NCI-H2196 (cell line): ENCODE measurements around the gene FAM131C.
A peak's percentile ranks its signal among the peaks of the same experiment; 100 is the strongest.
"Not testable (repeated sequence)": the region's sequence is repeated elsewhere in the genome, so short reads cannot be mapped to it uniquely, and the experiment has no call there.

Experiments used
- DNase-seq: peaks from one replicate; lab custom pipeline; 2025; ENCODE audit not compliant: unreplicated experiment; lab: John Stamatoyannopoulos, UW

FAM131C gene

GRCh38 chr1:16061989-16062686, 11.3 kb downstream of the FAM131C start:
- not testable (repeated sequence) for DNase-seq

DNA sequence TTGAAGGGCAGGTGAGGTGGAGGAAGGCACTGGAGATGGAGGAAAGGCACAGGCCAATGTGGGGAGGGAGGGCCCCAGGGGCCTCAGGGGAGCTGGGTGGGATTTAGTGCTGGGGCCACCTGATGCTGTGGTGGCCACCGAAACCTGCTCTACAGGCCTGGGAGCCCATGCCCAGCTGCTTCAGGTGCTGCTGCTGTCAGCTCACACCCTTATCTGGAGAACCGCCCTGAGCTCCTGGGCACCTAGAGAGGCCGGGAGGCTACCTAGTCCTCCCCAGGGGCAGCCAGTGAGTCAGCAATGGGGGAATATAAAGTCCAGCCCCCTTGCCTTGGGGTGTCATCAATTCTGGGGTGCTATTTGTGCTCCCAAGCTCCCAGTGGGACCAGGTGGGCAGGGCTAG, 12.2 kb downstream of the FAM131C start:
- DNase-seq, result no peak

- not testable (repeated sequence) for DNase-seq
Measured at GRCh38 chr1:16058394-16059120, 14.9 kb downstream of the FAM131C start.

- DNase-seq, result not testable (repeated sequence)
Measured at GRCh38 chr1:16057314-16057915, 16.0 kb downstream of the FAM131C start.

GRCh38 chr1:16056521-16056912, 16.9 kb downstream of the FAM131C start:
- not testable (repeated sequence) for DNase-seq

DNA sequence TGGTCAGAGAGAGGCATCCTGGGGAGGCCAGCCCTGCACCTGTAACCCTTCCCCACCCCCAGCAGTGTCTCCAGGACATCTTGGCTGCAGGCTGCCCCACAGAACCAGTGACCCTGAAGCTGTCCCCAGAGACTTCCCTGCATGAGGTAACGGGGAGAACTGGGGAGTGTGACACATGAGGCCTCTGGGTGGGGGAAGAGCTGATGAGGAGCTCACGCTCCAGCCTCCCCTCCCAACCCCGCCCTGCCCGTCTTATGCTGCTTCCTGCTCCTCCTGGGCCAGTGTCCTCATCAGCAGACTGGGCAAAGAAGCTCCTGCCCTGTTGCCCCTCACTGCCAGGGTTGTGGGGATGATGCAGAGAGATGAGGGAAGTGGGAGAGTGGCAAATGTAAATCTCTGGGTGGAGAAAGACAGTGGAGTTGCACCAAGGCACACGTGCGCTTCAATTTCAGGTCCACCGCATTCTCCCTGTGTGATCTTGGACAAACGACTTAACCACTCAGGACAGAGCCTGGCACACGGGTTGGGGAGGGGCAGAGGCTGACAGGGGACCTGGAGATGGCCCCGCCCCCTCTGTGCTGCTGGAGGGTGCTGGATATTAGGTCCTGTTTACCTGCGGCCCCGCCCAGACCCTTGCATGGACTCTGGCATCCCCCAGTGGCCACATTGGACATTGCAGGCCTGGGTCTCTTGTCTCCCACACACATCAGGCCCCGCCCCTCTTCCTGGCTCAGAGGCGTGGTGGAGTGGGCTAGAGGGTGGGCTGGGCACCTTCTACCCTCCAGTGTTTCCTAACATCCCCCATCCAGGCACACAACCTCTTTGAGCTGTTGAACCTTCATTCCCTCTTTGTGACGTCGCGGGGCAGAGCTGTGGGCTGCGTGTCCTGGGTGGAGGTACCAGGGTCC, 17.6 kb downstream of the FAM131C start:
- DNase-seq, result peak; percentile 93

DNA sequence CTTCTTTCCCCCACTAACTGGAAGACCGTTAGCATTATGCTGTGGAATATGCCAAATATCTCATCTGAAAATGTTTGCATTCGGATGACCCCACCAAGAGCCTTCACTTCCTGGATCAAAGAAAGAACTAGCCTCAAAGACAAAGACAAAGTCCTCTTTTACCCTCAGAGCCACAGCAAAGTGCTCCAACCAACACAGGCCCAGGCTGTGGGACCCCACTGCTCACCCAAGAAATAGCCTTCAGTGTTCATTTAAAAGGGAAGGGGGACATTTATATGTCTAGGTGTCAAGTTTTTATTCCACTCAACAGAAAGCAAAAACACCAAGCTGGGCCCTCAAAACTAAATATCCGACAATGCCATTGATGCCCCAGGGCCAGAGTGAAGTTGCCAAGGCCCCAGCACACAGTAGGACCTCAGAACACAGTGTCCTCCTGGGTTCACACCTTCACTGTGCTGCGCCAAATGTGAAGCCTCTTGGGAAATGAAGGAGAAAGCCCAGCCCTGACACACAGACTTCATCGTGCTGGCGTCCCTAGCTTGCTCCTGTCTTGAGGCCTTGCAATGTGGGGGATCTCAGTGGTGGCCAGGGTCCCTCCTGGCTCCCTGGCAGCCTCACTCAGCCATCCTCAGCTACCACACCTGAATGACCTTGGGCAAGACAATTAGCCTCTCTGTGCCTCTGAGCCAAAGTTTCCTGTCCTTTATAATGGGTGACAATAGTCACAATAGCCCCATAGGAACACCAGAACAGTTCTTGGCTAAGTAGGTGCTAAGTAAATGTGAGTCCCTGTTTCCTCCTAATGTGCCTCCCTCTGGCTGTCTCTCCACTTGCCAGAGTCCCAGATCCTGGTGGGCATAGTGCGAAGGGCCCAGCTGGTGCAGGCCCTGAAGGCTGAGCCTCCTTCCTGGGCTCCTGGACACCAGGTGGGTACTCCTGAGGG, 18.6 kb downstream of the FAM131C start:
- no peak for DNase-seq

DNA sequence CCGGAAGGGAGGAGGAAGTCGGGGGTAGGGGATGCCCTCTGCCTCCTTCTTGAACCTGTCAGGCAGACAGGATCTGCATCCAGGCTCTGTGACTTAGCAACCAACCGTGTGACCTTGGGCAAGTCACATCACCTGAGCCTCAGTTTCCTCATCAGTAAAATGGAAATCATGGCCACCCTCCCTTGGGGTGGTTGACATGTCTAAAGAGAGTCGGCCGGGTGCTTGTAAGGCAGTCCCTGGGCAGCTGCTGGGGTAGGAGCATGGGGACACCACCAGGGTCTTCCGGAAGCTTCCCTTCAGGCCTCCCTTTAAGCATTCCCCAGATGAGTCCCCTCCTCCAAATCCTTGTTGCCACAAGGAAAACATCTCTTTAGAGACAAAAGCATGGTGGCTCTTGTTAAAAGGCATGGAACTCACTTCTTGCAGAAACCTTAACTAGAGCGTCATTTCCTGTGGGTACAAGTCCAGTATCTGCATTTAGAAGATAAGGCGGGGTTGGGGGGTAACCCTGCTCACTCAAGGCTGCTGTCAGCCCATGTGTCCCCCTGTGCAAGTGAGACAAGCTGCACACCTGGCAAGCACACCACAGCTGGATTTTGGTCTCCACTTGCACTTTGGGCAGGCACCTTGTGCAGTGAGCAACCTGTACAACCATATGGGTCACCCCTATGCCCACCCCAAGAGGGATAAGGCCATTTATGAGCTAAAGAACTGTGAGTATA, 19.5 kb downstream of the FAM131C start:
- DNase-seq, result no peak

DNA sequence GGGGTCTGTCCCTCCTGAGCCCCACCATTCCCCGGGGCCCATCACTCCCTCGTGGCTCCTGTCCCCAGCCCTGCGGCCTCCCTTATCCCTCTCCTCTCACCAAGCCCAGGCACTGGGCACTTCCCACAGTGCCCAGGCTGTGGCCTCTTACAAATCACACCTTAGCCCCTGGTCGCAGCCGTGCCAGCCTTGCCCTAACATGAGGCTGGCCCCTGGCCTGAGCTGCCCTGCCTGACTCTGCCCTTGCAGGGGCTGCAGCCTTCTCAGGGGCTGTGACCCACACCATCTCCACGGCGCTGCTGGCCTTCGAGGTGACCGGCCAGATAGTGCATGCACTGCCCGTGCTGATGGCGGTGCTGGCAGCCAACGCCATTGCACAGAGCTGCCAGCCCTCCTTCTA, 21.5 kb downstream of the FAM131C start:
- DNase-seq, result not testable (repeated sequence)

GRCh38 chr1:16051039-16051438, 22.4 kb downstream of the FAM131C start:
- no peak for DNase-seq

- no peak for DNase-seq
Measured at GRCh38 chr1:16050328-16050727, 23.1 kb downstream of the FAM131C start.

GRCh38 chr1:16048573-16049189, 24.8 kb downstream of the FAM131C start:
- DNase-seq, result no peak

GRCh38 chr1:16047791-16048475, 25.5 kb downstream of the FAM131C start:
- no peak for DNase-seq

- no peak for DNase-seq
Measured at GRCh38 chr1:16046842-16047241, 26.6 kb downstream of the FAM131C start.

DNA sequence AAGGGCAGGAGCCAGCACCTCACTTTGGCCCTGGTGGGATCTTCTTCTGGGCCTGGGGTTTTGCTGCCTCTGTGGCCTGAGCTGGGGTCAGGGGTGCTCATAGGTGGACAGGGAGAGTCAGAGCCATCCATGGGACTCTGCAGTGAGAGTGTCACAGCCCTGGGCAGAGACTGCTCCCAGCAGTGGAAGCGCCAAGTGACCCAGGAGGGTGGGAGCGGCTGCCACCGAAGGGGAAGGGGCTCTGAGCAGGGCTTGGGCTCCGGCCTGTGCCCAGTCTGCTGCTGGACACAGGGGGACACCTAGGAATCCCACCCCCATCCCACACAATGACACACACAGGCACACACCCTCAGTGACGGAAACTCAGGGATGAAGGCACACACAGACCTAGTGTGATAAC, 29.5 kb downstream of the FAM131C start:
- DNase-seq, result no peak

DNA sequence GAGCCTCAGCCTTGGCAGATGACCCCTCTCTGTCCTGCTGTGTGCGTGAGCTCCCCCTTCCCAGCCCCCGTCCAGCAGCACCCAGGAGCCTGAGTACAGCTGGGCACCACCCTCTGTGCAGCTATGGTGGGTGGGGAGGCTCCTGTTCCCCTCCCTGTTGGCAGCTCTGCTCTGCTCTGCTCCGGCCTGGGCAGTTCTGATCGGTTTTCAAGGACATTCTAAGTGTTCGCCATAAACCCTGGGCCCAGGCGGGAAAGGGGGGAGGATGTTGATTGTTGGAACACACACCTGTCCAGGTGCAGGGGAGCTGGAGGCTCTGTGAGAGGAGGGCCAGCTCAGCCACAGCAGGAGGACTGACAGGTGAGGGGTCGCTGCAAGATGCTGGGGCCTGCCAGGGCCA, 29.9 kb downstream of the FAM131C start, which contains the start of gene CLCNKB:
CLCNKB (plus strand) TSS at position 262 of the 400 bp plus-strand sequence. CDS start 711 bp downstream, outside the sequence.
- peak; percentile 54 for DNase-seq

GRCh38 chr1:16042654-16043053, 30.8 kb downstream of the FAM131C start:
- not testable (repeated sequence) for DNase-seq

GRCh38 chr1:16042096-16042495, 31.4 kb downstream of the FAM131C start:
- no peak for DNase-seq
